ENCODE data around the gene R3HDM2.

R3HDM2 gene

GRCh38 chr12:57262126-57262822 is 168.6 kb downstream of the R3HDM2 start:
- Histone ChIP-seq H3K27me3 (ENCODE audit: control insufficient read depth, insufficient read depth, low read length) (no peaks in the 10 kb centered on the region), H3K27ac (ENCODE audit: low read length) (no peak overlapping the region), H3K9me3 (ENCODE audit: control insufficient read depth, low read depth, low read length) (no peaks in the 10 kb centered on the region), H3K4me1 (ENCODE audit: control insufficient read depth, low read depth, low read length) (peaks cover 10% of the 10 kb centered on the region), H3K4me3 (ENCODE audit: low read length) (no peak overlapping the region), H3K9ac (ENCODE audit: low read length) (no peak overlapping the region), H3K36me3 (ENCODE audit: control insufficient read depth, low read depth, low read length) (peaks cover 17% of the 10 kb centered on the region)

- H3K9ac ChIP-seq (ENCODE audit: low read length), result no peak overlapping the region
- no peaks in the 10 kb centered on the region for H3K9me3 ChIP-seq (ENCODE audit: control insufficient read depth, low read depth, low read length)
- H3K36me3 ChIP-seq (ENCODE audit: control insufficient read depth, low read depth, low read length), result peaks cover 20% of the 10 kb centered on the region
- H3K27ac ChIP-seq (ENCODE audit: low read length), result no peak overlapping the region
- no peak overlapping the region for H3K4me3 ChIP-seq (ENCODE audit: low read length)
- peaks cover 10% of the 10 kb centered on the region for H3K4me1 ChIP-seq (ENCODE audit: control insufficient read depth, low read depth, low read length)
- H3K27me3 ChIP-seq (ENCODE audit: control insufficient read depth, insufficient read depth, low read length), result no peaks in the 10 kb centered on the region
Observed at GRCh38 chr12:57261428-57261865, 169.4 kb downstream of the R3HDM2 start.

- H3K9me3 ChIP-seq (ENCODE audit: control insufficient read depth, low read depth, low read length), result no peaks in the 10 kb centered on the region
- H3K27ac ChIP-seq (ENCODE audit: low read length), result no peak overlapping the region
- peaks cover 10% of the 10 kb centered on the region for H3K4me1 ChIP-seq (ENCODE audit: control insufficient read depth, low read depth, low read length)
- no peak overlapping the region for H3K9ac ChIP-seq (ENCODE audit: low read length)
- no peaks in the 10 kb centered on the region for H3K27me3 ChIP-seq (ENCODE audit: control insufficient read depth, insufficient read depth, low read length)
- H3K4me3 ChIP-seq (ENCODE audit: low read length), result no peak overlapping the region
- peaks cover 30% of the 10 kb centered on the region for H3K36me3 ChIP-seq (ENCODE audit: control insufficient read depth, low read depth, low read length)
Observed at GRCh38 chr12:57260366-57260765, 170.5 kb downstream of the R3HDM2 start.

- Histone ChIP-seq H3K36me3 (ENCODE audit: control insufficient read depth, low read depth, low read length) (peaks cover 30% of the 10 kb centered on the region), H3K4me1 (ENCODE audit: control insufficient read depth, low read depth, low read length) (peaks cover 10% of the 10 kb centered on the region)
Observed at GRCh38 chr12:57258977-57259970, 171.6 kb downstream of the R3HDM2 start.

GRCh38 chr12:57255916-57256315 is 174.9 kb downstream of the R3HDM2 start:
- H3K27me3 ChIP-seq (ENCODE audit: control insufficient read depth, insufficient read depth, low read length), result no peaks in the 10 kb centered on the region
- no peak overlapping the region for H3K27ac ChIP-seq (ENCODE audit: low read length)
- H3K9ac ChIP-seq (ENCODE audit: low read length), result no peak overlapping the region
- peaks cover 2% of the 10 kb centered on the region for H3K4me1 ChIP-seq (ENCODE audit: control insufficient read depth, low read depth, low read length)
- H3K4me3 ChIP-seq (ENCODE audit: low read length), result no peak overlapping the region
- peaks cover 28% of the 10 kb centered on the region for H3K36me3 ChIP-seq (ENCODE audit: control insufficient read depth, low read depth, low read length)
- H3K9me3 ChIP-seq (ENCODE audit: control insufficient read depth, low read depth, low read length), result no peaks in the 10 kb centered on the region

More at GRCh38 chr12:57258977-57259970, 171.6 kb downstream of the R3HDM2 start:
- no peak overlapping the region for H3K4me3 ChIP-seq (ENCODE audit: low read length)
- H3K9me3 ChIP-seq (ENCODE audit: control insufficient read depth, low read depth, low read length), result no peaks in the 10 kb centered on the region
- no peak overlapping the region for H3K9ac ChIP-seq (ENCODE audit: low read length)
- no peak overlapping the region for H3K27ac ChIP-seq (ENCODE audit: low read length)
- no peaks in the 10 kb centered on the region for H3K27me3 ChIP-seq (ENCODE audit: control insufficient read depth, insufficient read depth, low read length)

GRCh38 chr12:57254506-57255280 is 176.2 kb downstream of the R3HDM2 start:
- H3K9ac ChIP-seq (ENCODE audit: low read length), result no peak overlapping the region

GRCh38 chr12:57250956-57251355 is 179.9 kb downstream of the R3HDM2 start, which contains the start of gene STAC3:
STAC3 (minus strand) TSS chr12:57251187; CDS start chr12:57249636, 1,551 bp downstream.
- H3K4me1 ChIP-seq (ENCODE audit: control insufficient read depth, low read depth, low read length), result peaks cover 11% of the 10 kb centered on the region
- H3K9ac ChIP-seq (ENCODE audit: low read length), result no peak within 1 kb of the TSS
- no peak within 1 kb of the TSS for H3K4me3 ChIP-seq (ENCODE audit: low read length)
- H3K27me3 ChIP-seq (ENCODE audit: control insufficient read depth, insufficient read depth, low read length), result no peaks in the 10 kb centered on the region
- no peak within 1 kb of the TSS for H3K27ac ChIP-seq (ENCODE audit: low read length)
- H3K36me3 ChIP-seq (ENCODE audit: control insufficient read depth, low read depth, low read length), result peaks cover 5% of the 10 kb centered on the region
- no peaks in the 10 kb centered on the region for H3K9me3 ChIP-seq (ENCODE audit: control insufficient read depth, low read depth, low read length)

More at GRCh38 chr12:57254506-57255280, 176.2 kb downstream of the R3HDM2 start:
- Histone ChIP-seq H3K36me3 (ENCODE audit: control insufficient read depth, low read depth, low read length) (peaks cover 28% of the 10 kb centered on the region), H3K4me3 (ENCODE audit: low read length) (no peak overlapping the region), H3K4me1 (ENCODE audit: control insufficient read depth, low read depth, low read length) (peaks cover 5% of the 10 kb centered on the region), H3K27ac (ENCODE audit: low read length) (no peak overlapping the region), H3K9me3 (ENCODE audit: control insufficient read depth, low read depth, low read length) (no peaks in the 10 kb centered on the region), H3K27me3 (ENCODE audit: control insufficient read depth, insufficient read depth, low read length) (no peaks in the 10 kb centered on the region)

GRCh38 chr12:57250541-57250940 is 180.3 kb downstream of the R3HDM2 start:
- H3K27ac ChIP-seq (ENCODE audit: low read length), result no peak overlapping the region
- no peaks in the 10 kb centered on the region for H3K9me3 ChIP-seq (ENCODE audit: control insufficient read depth, low read depth, low read length)
- no peak overlapping the region for H3K9ac ChIP-seq (ENCODE audit: low read length)
- H3K36me3 ChIP-seq (ENCODE audit: control insufficient read depth, low read depth, low read length), result peaks cover under 1% of the 10 kb centered on the region
- no peak overlapping the region for H3K4me3 ChIP-seq (ENCODE audit: low read length)
- peaks cover 11% of the 10 kb centered on the region for H3K4me1 ChIP-seq (ENCODE audit: control insufficient read depth, low read depth, low read length)
- no peaks in the 10 kb centered on the region for H3K27me3 ChIP-seq (ENCODE audit: control insufficient read depth, insufficient read depth, low read length)

- H3K27me3 ChIP-seq (ENCODE audit: control insufficient read depth, insufficient read depth, low read length), result peaks cover 8% of the 10 kb centered on the region
- no peaks in the 10 kb centered on the region for H3K9me3 ChIP-seq (ENCODE audit: control insufficient read depth, low read depth, low read length)
- H3K27ac ChIP-seq (ENCODE audit: low read length), result no peak overlapping the region
- H3K4me3 ChIP-seq (ENCODE audit: low read length), result no peak overlapping the region
- no peaks in the 10 kb centered on the region for H3K36me3 ChIP-seq (ENCODE audit: control insufficient read depth, low read depth, low read length)
- no peak overlapping the region for H3K9ac ChIP-seq (ENCODE audit: low read length)
- peaks cover 11% of the 10 kb centered on the region for H3K4me1 ChIP-seq (ENCODE audit: control insufficient read depth, low read depth, low read length)
Observed at GRCh38 chr12:57248934-57249742, 181.7 kb downstream of the R3HDM2 start.

GRCh38 chr12:57247041-57247440 is 183.8 kb downstream of the R3HDM2 start:
- Histone ChIP-seq H3K4me1 (ENCODE audit: control insufficient read depth, low read depth, low read length) (peaks cover 11% of the 10 kb centered on the region), H3K36me3 (ENCODE audit: control insufficient read depth, low read depth, low read length) (no peaks in the 10 kb centered on the region), H3K4me3 (ENCODE audit: low read length) (no peak overlapping the region), H3K27ac (ENCODE audit: low read length) (no peak overlapping the region), H3K9ac (ENCODE audit: low read length) (no peak overlapping the region), H3K27me3 (ENCODE audit: control insufficient read depth, insufficient read depth, low read length) (peaks cover 23% of the 10 kb centered on the region), H3K9me3 (ENCODE audit: control insufficient read depth, low read depth, low read length) (no peaks in the 10 kb centered on the region)
